Raji (cell line): Measurements from ENCODE around the gene RELN.

Experiments used
- POLR2A ChIP-seq: IDR thresholded peaks from 2 replicates; pipeline ENCODE4 v1.6.1; 2011; ENCODE audit warnings: low read depth, low read length, control low read depth; ENCODE audit not compliant: insufficient read depth

RELN gene

GRCh38 chr7:103772171-103772773 lies 217.2 kb downstream of the RELN start:
- no peak for TF ChIP-seq POLR2A

GRCh38 chr7:103771294-103771693 lies 218.2 kb downstream of the RELN start:
- no peak for TF ChIP-seq POLR2A

- TF ChIP-seq POLR2A = no peak
These were observed 222.8 kb downstream of the RELN start for GRCh38 chr7:103766660-103767059.

- TF ChIP-seq POLR2A = no peak
These were observed 223.6 kb downstream of the RELN start for GRCh38 chr7:103765901-103766300.

- TF ChIP-seq POLR2A = no peak
These were observed 224.6 kb downstream of the RELN start for GRCh38 chr7:103764901-103765300.

GRCh38 chr7:103762877-103763276 lies 226.6 kb downstream of the RELN start:
- TF ChIP-seq POLR2A = no peak

GRCh38 chr7:103762065-103762760 lies 227.2 kb downstream of the RELN start:
- TF ChIP-seq POLR2A = no peak

GRCh38 chr7:103752995-103753394 lies 236.5 kb downstream of the RELN start:
- TF ChIP-seq POLR2A = no peak

- no peak for TF ChIP-seq POLR2A
These were observed 238.1 kb downstream of the RELN start for GRCh38 chr7:103751311-103751880.

- TF ChIP-seq POLR2A = no peak
These were observed 240.8 kb downstream of the RELN start for GRCh38 chr7:103748680-103749079.

GRCh38 chr7:103735377-103735776 lies 254.1 kb downstream of the RELN start:
- no peak for TF ChIP-seq POLR2A

GRCh38 chr7:103731169-103731568 lies 258.3 kb downstream of the RELN start:
- no peak for TF ChIP-seq POLR2A

- TF ChIP-seq POLR2A = no peak
These were observed 260.4 kb downstream of the RELN start for GRCh38 chr7:103729026-103729425.

GRCh38 chr7:103727982-103728610 lies 261.4 kb downstream of the RELN start:
- no peak for TF ChIP-seq POLR2A

- TF ChIP-seq POLR2A = no peak
These were observed 270.4 kb downstream of the RELN start for GRCh38 chr7:103719070-103719469.

- no peak for TF ChIP-seq POLR2A
These were observed 270.9 kb downstream of the RELN start for GRCh38 chr7:103718482-103719061.

GRCh38 chr7:103717574-103717973 lies 271.9 kb downstream of the RELN start:
- no peak for TF ChIP-seq POLR2A
